MG63 (cell line): Measurements from ENCODE around the gene RASAL3. TPM values are rescaled to one million over a fixed set of nuclear protein-coding genes. Genes with fewer than 3 reads are reported as not detected.
A peak's percentile ranks its signal among the peaks of the same experiment; 100 is the strongest.
"Not testable (repeated sequence)": the region's sequence is repeated elsewhere in the genome, so short reads cannot be mapped to it uniquely, and the experiment has no call there.

Source experiments
- DNase-seq: peaks from one replicate; pipeline ENCODE4 v3.0.0-alpha.2; 2020
- H3K27me3 ChIP-seq: fragments of 250-450 bp; sonication (Bioruptor Pico); 2 replicates; pipeline ENCODE4 v1.5.1; 2020; ENCODE audit warnings: mild to moderate bottlenecking, moderate library complexity
- H3K36me3 ChIP-seq: fragments of 250-450 bp; sonication (Bioruptor Pico); 2 replicates; pipeline ENCODE4 v1.5.1; 2020; ENCODE audit warnings: mild to moderate bottlenecking, moderate library complexity
- H3K4me3 ChIP-seq: fragments of 250-450 bp; sonication (Bioruptor Pico); 2 replicates; pipeline ENCODE4 v1.5.1; 2020; ENCODE audit warnings: mild to moderate bottlenecking, moderate library complexity
- H3K9me3 ChIP-seq: fragments of 250-450 bp; sonication (Bioruptor Pico); 2 replicates; pipeline ENCODE4 v1.5.1; 2020; ENCODE audit warnings: mild to moderate bottlenecking, moderate library complexity
- total RNA-seq: library from RNA; depleted of rRNA; stranded (reverse); fragments of >200 nt; shearing (Covaris generic); gene quantifications from 2 replicates; pipeline ENCODE4 v1.2.3, GENCODE V29; 2014; ENCODE audit warnings: low replicate concordance; rRNA removed

Gene RASAL3
- total RNA-seq = 0.25 TPM in 1 of 2 replicates, not detected in the other

- no peaks in the 10 kb centered on the region for H3K27me3 ChIP-seq
- peak; percentile 87 for DNase-seq
- H3K36me3 ChIP-seq = no peaks in the 10 kb centered on the region
- H3K9me3 ChIP-seq = no peaks in the 10 kb centered on the region
- no peak within 1 kb of the TSS for H3K4me3 ChIP-seq
Observed at GRCh38 chr19:15464394-15465385, at the start of gene RASAL3. RASAL3 (minus strand) TSS chr19:15464544; CDS start chr19:15464358, 186 bp downstream.

GRCh38 chr19:15511671-15512424 is 47.5 kb upstream of the RASAL3 start:
- peaks cover 15% of the 10 kb centered on the region for H3K9me3 ChIP-seq
- no peak for DNase-seq
- peaks cover 13% of the 10 kb centered on the region for H3K27me3 ChIP-seq
- no peaks in the 10 kb centered on the region for H3K36me3 ChIP-seq
- no peak overlapping the region for H3K4me3 ChIP-seq

GRCh38 chr19:15508035-15508710 is 43.8 kb upstream of the RASAL3 start, which contains the start of gene CYP4F22:
CYP4F22 (plus strand) TSS chr19:15508525; CDS start chr19:15525337, 16,812 bp downstream.
- no peak for DNase-seq
- H3K36me3 ChIP-seq = no peaks in the 10 kb centered on the region
- H3K4me3 ChIP-seq = peak within 1 kb of the TSS; percentile 24; the same call in 1 of the 2 replicates
- H3K27me3 ChIP-seq = peaks cover 16% of the 10 kb centered on the region
- H3K9me3 ChIP-seq = 0 out of 2 replicates have a peak, but pooled peaks cover 2% of the 10 kb centered on the region

GRCh38 chr19:15507068-15508034 is 43.0 kb upstream of the RASAL3 start:
- Histone ChIP-seq H3K9me3 (0 out of 2 replicates have a peak, but pooled peaks cover 2% of the 10 kb centered on the region), H3K36me3 (no peaks in the 10 kb centered on the region), H3K27me3 (peaks cover 23% of the 10 kb centered on the region), H3K4me3 (no peak overlapping the region)
- DNase-seq = no peak

- Histone ChIP-seq H3K9me3 (0 out of 2 replicates have a peak, but pooled peaks cover 2% of the 10 kb centered on the region), H3K36me3 (no peaks in the 10 kb centered on the region), H3K4me3 (no peak overlapping the region), H3K27me3 (peaks cover 33% of the 10 kb centered on the region)
- no peak for DNase-seq
Observed at GRCh38 chr19:15506074-15506571, 41.8 kb upstream of the RASAL3 start.

GRCh38 chr19:15502264-15502663 is 37.9 kb upstream of the RASAL3 start:
- H3K36me3 ChIP-seq = no peaks in the 10 kb centered on the region
- H3K9me3 ChIP-seq = 0 out of 2 replicates have a peak, but pooled peaks cover 4% of the 10 kb centered on the region
- DNase-seq = no peak
- H3K4me3 ChIP-seq = no peak overlapping the region
- H3K27me3 ChIP-seq = peaks cover 31% of the 10 kb centered on the region

GRCh38 chr19:15501596-15501995 is 37.3 kb upstream of the RASAL3 start:
- 0 out of 2 replicates have a peak, but pooled peaks cover 4% of the 10 kb centered on the region for H3K9me3 ChIP-seq
- peaks cover 31% of the 10 kb centered on the region for H3K27me3 ChIP-seq
- H3K36me3 ChIP-seq = no peaks in the 10 kb centered on the region
- H3K4me3 ChIP-seq = no peak overlapping the region
- no peak for DNase-seq

GRCh38 chr19:15498910-15499309 is 34.6 kb upstream of the RASAL3 start:
- peaks cover 28% of the 10 kb centered on the region for H3K27me3 ChIP-seq
- H3K36me3 ChIP-seq = no peaks in the 10 kb centered on the region
- H3K9me3 ChIP-seq = peaks cover 2% of the 10 kb centered on the region; the same call in 1 of the 2 replicates
- DNase-seq = no peak
- no peak overlapping the region for H3K4me3 ChIP-seq

- Histone ChIP-seq H3K9me3 (peaks cover 7% of the 10 kb centered on the region), H3K27me3 (peaks cover 28% of the 10 kb centered on the region), H3K36me3 (no peaks in the 10 kb centered on the region), H3K4me3 (no peak overlapping the region)
- no peak for DNase-seq
Observed at GRCh38 chr19:15498156-15498858, 34.0 kb upstream of the RASAL3 start.

- Histone ChIP-seq H3K9me3 (peaks cover 18% of the 10 kb centered on the region), H3K36me3 (no peaks in the 10 kb centered on the region), H3K4me3 (no peak overlapping the region), H3K27me3 (peaks cover 12% of the 10 kb centered on the region)
- no peak for DNase-seq
Observed at GRCh38 chr19:15495151-15495550, 30.8 kb upstream of the RASAL3 start.

GRCh38 chr19:15488489-15489226 is 24.3 kb upstream of the RASAL3 start:
- Histone ChIP-seq H3K9me3 (peaks cover 14% of the 10 kb centered on the region), H3K36me3 (no peaks in the 10 kb centered on the region), H3K27me3 (peaks cover 11% of the 10 kb centered on the region; the same call in 1 of the 2 replicates), H3K4me3 (no peak overlapping the region)
- DNase-seq = peak; percentile 93

- Histone ChIP-seq H3K4me3 (no peak overlapping the region), H3K9me3 (peaks cover 9% of the 10 kb centered on the region), H3K27me3 (peaks cover 4% of the 10 kb centered on the region; the same call in 1 of the 2 replicates), H3K36me3 (no peaks in the 10 kb centered on the region)
- DNase-seq = no peak
Observed at GRCh38 chr19:15487038-15487437, 22.7 kb upstream of the RASAL3 start.

GRCh38 chr19:15485768-15486167 is 21.4 kb upstream of the RASAL3 start:
- not testable (repeated sequence) for H3K4me3 ChIP-seq, DNase-seq

GRCh38 chr19:15480996-15481395 is 16.7 kb upstream of the RASAL3 start:
- not testable (repeated sequence) for H3K27me3 ChIP-seq, DNase-seq, H3K36me3 ChIP-seq, H3K4me3 ChIP-seq, H3K9me3 ChIP-seq

More at GRCh38 chr19:15485768-15486167, 21.4 kb upstream of the RASAL3 start:
- not testable (repeated sequence) for H3K36me3 ChIP-seq, H3K27me3 ChIP-seq, H3K9me3 ChIP-seq
